Stimulated activated CD4-positive, alpha-beta T cell treated with anti-CD3 and anti-CD28 coated beads, Interleukin-15, amount 100 ng/mL, for 24 hours (primary cell): ENCODE data around the gene SMTNL2.

Experiments
- DNase-seq: peaks from one replicate; pipeline ENCODE4 v3.0.0-alpha.2; 2020

SMTNL2 gene

DNA sequence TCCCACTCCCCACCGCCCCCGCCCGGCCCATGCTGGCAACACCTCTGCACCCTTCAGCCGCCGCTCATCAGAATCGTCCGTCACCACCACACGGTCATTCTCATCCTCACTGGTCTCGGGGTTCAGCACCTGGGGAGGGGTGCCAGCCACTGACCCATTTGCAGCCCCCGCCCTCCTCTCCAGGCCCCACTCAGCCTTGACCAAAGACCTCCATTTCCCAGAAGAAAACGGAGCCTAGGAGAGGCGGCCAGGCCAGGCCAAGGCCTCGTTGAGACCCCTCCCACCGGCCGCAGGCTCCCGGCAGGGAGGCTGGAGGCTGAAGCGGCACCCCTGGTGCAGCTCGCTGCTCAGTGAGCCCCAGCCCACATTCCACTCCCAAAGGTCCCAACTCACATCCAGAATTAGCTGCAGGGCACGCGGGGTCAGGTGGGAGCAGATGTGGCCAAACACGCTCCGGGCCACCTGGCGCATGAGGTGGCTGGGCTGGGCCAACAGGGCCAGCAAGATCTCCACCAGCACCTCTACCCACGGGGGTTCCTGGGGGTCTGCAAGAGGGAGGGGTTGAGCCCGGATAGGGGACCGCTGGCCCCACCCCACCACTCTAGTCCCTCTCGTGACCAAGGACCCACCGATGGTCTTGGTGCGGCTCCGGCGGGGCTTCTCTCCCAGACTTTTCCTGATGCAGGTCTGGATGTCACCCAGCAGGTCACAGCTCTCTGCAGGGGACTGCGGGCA lies 38.9 kb upstream of the SMTNL2 start:
- no peak for DNase-seq

DNA sequence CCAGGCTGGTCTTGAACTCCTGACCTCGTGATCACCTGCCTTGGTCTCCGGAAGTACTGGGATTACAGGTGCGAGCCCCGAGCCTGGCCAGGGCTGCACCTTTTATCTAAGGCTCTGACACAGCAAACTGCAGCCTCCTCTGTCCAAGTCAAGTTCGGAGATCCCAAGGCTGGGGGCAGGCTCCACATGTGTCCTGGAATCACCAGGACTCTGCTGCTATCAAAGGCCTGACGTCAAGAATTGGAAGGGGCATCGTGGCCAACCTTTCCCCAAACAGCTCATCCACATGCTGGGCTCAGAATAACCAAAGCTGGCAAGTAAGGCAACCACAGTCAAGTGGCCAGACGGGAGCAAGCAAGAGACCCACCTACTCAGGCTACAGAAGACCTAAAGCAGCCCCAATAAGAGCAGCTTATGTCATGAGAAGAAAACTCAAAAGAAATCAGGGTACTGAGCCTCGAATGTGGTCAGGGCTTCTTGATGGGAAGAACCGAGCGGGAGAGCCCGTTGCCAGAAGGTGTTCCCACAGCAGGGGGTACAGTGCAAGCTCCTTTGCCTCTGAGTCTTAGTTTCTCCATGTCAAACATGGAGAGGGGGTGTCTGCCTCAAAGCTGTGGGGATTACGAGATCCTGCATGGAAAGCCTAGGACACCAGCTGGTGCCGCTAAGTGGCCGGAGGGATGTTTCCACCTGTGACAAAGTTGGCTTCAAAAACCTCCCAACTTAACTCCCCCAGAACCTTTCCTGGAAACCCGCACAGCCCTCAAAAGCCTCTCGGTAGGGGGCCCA lies 37.0 kb upstream of the SMTNL2 start:
- no peak for DNase-seq

DNA sequence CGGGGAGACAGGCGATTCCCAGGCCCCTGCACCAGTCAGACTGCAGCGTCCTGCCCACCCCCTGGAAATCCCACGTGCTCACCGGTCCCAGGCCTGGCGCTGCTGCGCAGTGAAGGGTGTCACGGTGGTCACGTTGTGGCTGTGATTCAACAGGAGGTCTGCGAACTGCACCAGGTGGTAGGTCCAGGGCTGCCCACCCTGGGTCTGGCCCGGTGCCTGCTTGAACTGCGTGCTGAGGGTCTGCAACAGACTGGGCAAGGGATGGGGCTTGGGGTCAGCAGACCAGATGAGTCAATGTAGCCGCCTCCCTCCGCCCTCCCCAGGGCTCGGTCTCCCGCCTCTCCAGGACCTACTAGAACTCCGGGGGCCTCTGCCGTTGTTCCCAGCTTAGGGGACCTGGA lies 36.3 kb upstream of the SMTNL2 start:
- no peak for DNase-seq

DNA sequence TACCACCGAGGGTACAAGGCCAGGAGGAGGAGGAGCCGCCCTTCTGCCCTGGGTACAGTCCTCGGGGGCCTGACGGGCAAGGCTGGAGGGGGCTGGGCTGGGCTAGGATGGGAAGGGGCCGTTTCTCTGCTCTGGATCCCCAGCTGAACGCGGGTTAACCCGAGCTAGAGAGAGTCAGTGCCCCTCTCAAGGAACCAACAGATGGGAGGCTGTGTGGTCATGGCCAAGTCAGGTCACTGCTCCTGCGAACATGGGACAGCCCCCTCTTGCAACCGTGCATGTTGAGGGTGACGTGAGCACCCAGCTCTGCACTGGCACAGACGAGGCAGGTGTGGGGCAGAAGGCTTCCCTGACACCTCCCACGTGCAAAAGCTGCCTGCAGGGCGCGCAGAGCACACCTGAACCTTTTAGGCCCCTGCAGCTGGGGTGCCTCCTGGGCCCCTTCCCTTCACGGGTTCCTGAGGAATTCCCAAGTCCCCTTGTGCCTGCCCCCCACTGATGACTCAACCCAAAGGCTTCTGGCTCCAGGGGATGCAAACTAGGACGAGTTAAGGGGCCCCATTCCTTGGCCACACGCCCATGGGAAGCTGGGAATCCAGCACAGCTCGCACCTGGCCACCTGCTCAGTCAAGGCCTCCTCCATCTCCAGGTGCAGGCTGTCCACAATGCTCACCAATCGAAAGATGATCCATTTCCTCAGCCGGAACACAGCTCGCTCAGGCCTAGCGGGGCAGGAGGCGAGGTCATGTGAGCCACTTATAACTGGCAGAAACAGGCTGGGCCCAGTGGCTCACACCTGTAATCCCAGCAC lies 35.4 kb upstream of the SMTNL2 start:
- no peak for DNase-seq

DNA sequence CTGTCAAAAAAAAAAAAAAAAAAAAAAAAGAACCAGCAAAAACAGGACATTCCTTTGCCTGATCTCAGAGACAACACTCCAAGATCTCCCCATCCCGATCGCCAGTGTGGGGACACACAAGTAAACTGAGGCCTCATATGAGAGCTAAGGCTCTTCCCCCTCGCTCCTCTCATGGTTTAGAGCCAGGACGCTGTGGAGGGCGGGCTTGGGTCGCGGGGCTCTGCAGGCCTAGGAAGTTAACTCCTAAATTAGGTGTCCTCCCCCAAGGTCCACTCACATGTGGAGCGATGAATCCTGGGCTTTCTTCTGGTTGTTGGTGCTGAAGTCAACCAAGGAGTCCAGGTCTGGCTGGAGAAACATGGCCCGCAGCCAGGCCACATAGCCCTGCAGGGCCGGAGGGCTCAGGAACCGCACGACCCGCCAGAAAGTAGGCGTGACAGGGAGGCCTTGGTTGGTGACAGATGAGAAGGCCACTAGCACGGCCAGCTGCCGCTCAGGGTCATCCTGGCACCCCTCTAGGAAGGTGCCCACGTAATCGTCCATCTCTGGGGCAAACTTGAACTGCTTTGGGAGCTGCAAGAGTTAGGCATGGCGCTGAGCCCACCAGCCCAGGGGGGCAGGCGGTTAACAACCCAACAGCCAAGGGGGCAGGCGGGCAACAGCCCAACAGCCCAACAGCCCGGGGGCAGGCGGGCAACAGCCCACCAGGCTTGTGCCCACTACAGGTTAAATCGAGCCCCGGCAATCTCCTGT lies 34.4 kb upstream of the SMTNL2 start:
- no peak for DNase-seq

DNA sequence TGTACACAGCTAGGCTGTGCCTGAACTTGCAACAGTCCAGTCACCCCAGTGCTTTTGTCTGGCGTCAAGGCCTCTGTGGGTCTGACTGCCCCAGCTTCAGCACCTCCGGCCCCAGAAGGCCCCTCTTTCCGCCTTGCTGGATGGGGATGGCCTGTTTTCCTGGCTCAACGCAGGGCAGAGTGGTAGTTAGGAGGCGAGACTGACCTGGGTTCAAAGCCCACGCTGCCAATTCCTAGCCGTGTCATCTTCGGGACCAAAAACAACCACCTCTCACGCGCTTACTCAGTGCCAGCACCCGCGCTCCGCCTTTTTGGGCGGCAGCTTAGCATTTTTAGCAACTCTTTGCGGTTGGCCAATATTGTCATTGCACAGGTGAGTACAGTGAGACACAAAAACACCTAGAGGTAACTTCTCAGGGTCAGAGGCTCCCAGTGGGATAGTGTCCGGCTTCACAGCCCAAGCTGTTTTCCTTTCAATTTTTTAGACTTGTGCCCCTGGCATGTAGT lies 33.7 kb upstream of the SMTNL2 start:
- DNase-seq = no peak

DNA sequence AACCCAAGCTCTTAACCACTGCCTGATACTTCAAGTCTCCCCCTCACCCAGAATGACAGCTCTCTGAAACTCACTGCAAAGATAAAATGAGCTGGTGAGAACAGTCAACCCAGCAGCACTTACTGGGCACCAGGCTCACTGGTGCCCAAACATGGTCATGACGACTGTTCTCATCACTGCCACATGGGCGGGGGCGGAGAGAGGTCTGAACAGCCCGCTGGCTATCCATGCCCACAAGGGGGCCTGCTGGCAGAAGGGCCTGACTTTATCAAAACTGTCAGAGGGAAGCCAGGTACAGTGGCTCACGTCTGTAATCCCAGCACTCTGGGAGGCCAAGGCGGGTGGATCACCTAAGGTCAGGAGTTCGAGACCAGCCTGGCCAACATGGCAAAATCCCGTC lies 33.2 kb upstream of the SMTNL2 start:
- DNase-seq = peak; percentile 42

DNA sequence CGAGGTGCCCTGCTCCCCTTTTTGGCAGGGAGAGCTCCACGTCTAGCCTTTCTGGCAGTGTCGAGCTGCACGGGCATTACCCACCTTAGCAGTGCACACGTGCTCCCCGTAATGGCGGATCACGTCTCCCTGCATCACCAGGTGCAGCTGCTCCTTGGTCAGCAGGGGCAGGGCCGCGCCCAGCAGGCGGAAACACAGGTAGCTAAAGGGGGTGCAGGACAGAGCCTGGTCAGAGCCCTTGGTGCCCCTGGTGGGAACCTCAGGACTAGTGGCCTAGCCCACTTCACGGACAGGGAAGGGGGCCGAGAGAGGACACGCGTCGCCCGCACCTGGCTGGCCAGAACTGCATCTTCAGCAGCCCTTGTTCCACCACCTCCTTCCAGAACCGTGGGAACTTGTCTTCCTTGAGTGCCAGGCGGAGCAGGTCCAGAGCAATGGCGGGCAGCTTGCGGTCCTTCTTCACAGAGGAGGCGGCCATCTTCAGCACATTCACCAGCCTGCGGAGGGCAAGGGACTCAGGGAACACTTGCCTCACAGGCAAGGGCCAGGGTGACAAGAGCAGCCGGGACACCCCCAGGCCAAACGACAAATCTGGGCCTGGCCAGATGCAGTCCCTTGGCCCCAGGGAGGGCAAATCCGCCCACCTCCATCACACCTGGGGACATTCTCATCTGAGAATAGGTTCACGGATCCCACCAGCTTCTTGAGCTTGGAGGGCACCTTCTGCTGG lies 32.4 kb upstream of the SMTNL2 start:
- no peak for DNase-seq

DNA sequence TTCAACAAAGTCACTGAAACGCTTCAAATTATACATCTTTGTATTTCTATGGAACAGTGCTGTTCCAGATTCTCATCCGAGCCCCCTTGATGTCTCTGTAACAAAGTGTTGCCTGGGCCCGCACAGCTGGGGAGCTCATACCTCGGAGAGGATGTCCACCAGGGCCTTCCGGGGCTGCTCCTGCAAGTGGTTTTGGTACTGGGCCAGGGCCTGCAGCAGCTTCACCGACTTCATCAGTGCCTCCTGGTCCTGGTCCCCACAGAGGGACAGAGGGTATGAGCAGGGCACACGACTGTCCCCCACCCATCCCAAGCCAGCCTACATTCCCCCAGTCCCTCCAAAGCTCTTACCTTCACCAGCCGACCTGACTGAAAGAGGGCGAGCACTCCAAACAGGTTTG lies 30.7 kb upstream of the SMTNL2 start:
- no peak for DNase-seq

DNA sequence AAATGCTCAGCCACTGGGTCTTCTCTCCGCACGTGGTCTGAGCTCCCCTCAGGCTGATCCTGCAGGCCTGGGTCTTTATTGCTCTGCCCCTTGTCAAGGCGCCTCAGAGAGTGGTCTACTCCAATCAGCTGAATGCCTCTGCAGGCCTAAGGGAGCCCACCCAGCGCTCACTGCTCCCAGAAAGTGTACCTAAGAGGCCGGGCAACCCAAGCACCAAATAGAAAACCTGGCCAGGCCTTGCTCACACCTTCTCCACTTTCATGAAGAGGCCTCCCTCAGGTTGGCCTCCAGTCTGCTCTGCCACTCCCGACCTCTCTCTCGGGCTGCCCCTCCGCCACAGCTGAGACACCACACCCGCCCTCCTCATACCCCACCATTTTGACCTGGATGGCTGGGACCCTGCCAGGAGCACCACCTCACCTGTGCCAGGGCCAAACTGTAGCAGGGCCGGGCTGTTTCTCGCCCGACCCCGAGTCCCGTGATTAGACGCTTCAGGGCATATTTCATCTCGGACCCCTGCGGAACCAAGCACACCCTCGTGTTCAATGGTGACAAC lies 29.8 kb upstream of the SMTNL2 start:
- DNase-seq = peak; percentile 37

DNA sequence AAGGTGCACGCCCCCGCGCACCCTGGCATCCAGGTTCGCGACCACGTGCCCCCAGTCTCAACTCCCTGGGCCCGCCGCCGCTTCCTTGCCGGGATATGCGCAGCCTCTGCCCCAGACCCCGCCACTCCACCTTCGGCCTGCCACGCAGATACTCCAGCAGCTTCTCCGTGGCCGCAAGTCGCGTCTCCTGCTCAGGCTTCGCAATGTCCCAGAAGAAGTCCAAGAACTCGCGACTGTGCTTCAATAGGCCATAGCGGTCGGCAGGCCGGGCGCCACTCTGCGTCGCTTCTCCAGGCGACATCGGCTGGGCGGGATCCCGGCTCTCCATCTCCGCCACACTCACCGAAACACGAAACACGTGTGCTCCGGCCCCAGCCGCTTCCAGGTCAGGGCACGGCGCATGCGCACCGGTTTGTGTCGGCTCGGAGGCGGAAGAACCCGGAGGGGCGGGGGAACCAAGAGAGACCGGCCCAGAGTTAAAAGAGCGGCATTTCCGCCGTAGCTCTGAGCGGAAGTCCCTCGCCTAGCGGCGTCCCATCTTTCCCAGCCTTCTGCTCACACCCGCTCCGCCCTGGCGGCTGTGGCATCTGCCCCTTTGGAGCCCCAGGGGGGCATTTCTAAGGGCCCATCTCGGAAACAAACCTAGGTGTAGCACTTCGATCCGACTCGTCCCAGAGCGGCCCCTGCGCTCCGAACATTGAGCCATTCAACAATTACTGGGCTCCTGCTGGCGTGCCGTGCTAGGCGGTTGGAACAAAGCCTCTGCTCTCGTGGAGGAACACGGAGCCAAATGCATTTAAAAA lies 29.1 kb upstream of the SMTNL2 start, which contains the start of gene MYBBP1A:
TSS of gene MYBBP1A (minus strand) at position 388 of the 803 bp plus-strand sequence. CDS start at position 328, 60 bp downstream.
- peak; percentile 99 for DNase-seq

DNA sequence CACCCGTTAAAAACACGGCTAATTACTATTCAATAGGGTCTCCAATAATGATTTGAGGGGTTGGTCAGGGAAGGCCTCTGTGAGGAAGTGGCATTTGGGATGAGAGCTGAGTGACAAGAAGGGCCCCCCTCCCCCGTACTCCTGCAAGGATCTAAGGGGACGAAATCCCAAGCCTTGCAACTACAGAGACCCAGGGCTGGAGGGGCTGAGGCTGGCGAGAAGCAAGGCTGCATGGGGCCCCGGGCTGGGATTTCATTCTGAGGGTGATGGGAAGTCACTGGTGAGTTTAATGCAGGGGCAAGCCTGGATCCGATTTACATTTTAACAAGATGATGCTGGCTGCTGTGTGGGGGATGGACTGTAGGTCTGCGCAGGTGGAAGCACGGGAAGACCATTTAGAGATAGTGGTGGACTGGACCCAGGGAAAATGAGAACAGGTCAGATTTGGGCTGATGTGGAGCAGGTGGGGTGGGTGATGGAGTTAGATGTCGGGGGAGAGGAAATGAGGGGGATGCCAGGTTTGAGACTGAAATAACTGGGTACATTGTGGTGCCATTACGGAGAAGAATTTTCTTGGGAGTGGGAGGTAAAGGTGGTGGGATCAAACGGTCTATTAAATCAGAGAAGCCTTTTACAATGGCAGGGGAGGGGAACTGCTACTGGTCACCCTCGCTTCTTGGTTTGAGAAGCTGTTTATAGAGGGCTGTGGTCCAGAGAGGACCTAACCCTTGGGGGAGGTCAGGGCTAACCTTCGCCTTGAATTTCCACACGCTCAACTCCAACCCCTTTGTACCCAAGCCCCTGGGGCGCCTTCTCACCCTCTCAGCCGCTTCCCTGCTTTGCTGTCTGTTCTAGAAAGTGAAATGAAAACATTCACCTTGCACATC lies 28.2 kb upstream of the SMTNL2 start:
- no peak for DNase-seq

DNA sequence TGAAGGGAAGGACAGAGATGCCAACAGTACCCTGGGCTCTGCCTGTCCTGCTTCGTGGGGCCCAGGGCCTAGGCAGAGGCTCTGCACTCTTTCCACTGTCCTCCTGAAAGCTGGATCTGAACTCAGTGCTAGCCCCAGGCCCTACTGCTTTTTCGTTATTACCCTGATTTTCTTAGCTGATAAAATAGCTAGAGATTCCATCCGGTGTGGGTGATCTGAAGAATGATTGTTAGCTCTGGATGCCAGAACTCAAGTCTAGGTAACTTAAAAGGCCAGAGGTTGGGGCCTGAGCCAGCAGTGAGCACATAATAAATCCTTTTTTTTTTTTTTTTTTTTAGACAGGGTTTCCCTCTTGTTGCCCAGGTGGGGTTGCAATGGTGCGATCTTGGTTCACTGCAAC lies 27.3 kb upstream of the SMTNL2 start:
- DNase-seq = no peak

DNA sequence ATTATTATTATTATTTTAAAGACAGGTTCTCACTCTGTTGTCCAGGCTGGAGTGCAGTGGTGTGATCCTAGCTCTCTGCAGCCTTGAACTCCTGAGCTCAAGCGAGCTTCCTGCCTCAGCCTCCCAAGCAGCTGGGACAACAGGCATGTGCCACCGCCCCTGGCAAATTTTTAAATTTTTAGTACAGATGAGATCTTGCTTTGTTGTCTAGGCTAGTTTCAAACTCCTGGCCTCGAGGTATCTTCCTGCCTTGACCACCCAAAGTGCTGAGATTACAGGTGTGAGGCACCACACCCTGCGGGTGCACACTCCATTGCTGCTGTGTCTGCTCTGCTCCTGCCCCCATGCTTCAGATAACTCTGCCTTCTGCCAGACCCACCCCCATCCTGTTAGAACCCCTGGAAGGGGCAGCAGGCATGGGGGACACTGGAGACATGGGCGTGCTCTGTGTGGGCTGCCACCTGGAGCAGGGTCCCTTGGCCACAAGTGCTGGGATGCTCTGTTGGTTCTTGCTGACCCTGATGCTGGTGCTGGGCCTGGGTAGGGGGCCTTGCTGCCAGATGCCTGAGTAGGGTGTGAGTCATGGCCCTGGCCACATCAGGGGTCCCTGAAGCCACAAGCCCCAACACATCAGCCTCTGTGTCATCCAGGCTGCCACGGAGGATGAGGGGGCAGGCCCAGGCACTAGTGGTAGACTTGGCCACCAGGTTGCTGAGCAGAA lies 26.5 kb upstream of the SMTNL2 start:
- no peak for DNase-seq

DNA sequence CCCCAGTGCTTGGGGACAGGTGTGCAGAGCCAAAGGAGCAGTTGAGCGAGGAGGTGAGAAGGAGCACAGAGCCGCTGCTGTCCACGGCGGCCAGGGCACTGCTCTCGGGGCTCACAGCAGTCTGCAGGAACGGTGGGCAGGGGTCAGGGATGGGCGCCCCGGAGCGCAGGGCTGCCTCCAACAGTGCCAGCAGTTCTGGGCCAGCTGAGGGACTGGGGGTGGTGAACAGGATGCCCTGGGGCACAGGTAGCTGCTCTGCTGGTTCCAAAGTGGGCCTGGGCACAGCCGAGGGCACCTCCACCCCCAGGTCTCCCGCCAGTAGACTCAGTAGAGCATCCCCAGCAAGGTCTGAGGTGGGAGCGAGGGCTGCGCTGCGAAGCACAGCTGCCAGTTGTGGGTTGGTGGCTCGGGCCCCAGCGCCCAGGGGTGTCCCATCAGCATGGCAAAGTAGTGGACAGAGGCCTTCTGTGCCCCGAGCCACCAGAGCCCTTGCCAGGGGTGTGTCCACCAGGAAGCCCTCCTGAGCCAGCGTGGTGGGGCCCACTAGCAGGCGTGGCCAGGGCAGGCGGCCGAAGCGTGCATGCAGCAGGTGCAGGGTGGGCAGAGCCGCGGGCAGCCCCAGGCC lies 25.9 kb upstream of the SMTNL2 start:
- DNase-seq = no peak

DNA sequence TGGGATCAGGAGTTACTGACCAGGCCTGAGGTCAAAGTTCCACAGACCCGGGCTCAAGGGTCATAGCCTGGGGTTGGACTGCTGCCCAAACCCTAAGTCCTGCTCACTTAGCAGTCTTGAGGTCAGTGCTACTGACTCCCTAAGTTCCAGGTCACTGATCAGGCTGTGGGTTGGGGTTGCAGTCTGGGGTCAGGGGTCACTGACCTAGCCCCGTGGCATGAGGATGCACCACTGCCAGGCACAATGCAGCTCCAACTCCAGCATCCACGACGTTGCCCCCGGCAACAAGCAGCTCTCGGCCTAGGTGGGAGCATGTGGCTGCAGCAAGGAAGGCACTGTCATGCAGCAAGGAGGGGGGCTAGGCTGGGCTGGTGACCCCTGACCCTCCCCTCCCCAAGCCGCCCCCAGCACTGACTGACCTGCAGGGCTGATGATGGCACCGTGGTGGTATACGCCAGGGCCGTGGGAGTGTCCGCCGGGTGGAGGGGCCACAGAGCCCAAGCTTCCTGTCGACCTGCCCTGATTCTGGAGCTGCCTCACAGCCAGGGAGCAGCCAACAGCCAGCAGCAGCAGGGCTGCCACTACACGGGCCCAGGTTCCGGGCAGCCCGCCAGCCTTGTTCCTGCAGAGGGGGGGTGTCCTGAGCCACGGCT lies 25.1 kb upstream of the SMTNL2 start:
- no peak for DNase-seq

DNA sequence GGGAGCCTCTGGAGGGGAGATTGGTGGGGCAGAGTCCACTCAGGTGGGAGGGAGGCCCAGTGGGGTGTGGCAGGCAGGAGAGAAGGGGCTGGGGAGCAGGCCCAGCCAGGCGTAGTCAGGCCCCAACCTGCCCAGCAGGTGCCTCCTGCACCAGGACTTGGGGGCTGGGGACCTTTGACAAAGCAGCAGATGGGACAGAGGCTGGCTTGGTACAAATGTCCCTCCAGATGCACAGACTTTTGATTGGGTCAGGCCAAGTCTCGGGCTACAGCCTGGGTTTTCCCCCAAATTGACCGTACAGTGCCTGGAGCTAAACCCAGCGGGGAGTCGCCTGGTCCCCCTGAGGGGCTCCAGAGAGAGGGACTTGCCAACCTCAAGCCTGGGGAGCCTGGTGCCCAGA lies 24.4 kb upstream of the SMTNL2 start:
- no peak for DNase-seq

DNA sequence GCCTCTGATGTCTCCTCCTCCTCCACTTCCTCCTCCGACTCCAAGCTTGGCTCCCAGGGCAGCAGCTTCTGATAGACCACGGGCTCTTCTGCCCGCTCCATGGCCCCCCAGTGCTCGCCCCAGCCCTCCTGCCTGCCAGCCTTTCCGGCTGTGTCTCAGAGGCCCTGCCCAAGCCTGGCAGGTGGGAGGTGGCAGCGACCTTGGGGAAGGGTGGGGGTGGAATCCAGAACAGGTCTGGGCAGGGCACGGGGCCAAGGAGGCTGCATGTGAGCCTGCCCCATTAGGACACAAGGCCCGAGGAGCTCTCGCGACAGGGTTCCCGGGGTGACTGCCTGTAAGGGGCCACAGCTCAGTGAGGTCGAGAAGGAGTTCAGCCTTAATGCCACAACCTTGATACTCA lies 23.9 kb upstream of the SMTNL2 start, which contains the start of gene GGT6:
TSS of gene GGT6 (minus strand) at position 157 of the 400 bp plus-strand sequence. CDS start at position 101, 56 bp downstream.
- DNase-seq = no peak
